Measurements from ENCODE around the gene PRR20A. TPM values are rescaled to one million over a fixed set of nuclear protein-coding genes. Genes with fewer than 3 reads are reported as not detected.
"Not testable (repeated sequence)": the region's sequence is repeated elsewhere in the genome, so short reads cannot be mapped to it uniquely, and the experiment has no call there.

The PRR20A gene
- total RNA-seq, 1 donor from 2014 or later = not detected

GRCh38 chr13:57138988-57139387, 1.7 kb upstream of the PRR20A start:
- Mint-ChIP-seq H3K27me3 (no peaks in the 10 kb centered on the region), H3K9me3 (ENCODE audit: low read depth) (peaks cover 3% of the 10 kb centered on the region), H3K27ac (no peak overlapping the region), H3K4me3 (ENCODE audit: low read depth) (no peak overlapping the region), H3K4me1 (ENCODE audit: low read depth) (peaks cover 3% of the 10 kb centered on the region), H3K36me3 (ENCODE audit: insufficient read depth) (no peaks in the 10 kb centered on the region)
- DNase-seq (ENCODE audit: low spot score, unreplicated experiment) = no peak
- no peak for TF ChIP-seq CTCF (IDR thresholded peaks at IDR 0.05; ENCODE audit: unreplicated experiment)

GRCh38 chr13:57139781-57140180, 937 bp upstream of the PRR20A start:
- H3K9me3 Mint-ChIP-seq (ENCODE audit: low read depth); H3K36me3 Mint-ChIP-seq (ENCODE audit: insufficient read depth); H3K27me3 Mint-ChIP-seq; H3K4me3 Mint-ChIP-seq (ENCODE audit: low read depth); DNase-seq (ENCODE audit: low spot score, unreplicated experiment); H3K27ac Mint-ChIP-seq; H3K4me1 Mint-ChIP-seq (ENCODE audit: low read depth): not testable (repeated sequence)

- not testable (repeated sequence) for H3K27ac Mint-ChIP-seq; H3K27me3 Mint-ChIP-seq; H3K4me3 Mint-ChIP-seq (ENCODE audit: low read depth); DNase-seq (ENCODE audit: low spot score, unreplicated experiment); H3K9me3 Mint-ChIP-seq (ENCODE audit: low read depth); H3K4me1 Mint-ChIP-seq (ENCODE audit: low read depth); H3K36me3 Mint-ChIP-seq (ENCODE audit: insufficient read depth)
These were observed 6.5 kb downstream of the PRR20A start, which contains the start of gene PRR20B for GRCh38 chr13:57147188-57147587. PRR20B (plus strand) TSS chr13:57147488; CDS start chr13:57147875, 387 bp downstream.

GRCh38 chr13:57148106-57148505, 7.4 kb downstream of the PRR20A start:
- not testable (repeated sequence) for H3K36me3 Mint-ChIP-seq (ENCODE audit: insufficient read depth); H3K4me3 Mint-ChIP-seq (ENCODE audit: low read depth); H3K4me1 Mint-ChIP-seq (ENCODE audit: low read depth); H3K9me3 Mint-ChIP-seq (ENCODE audit: low read depth); H3K27ac Mint-ChIP-seq; DNase-seq (ENCODE audit: low spot score, unreplicated experiment); H3K27me3 Mint-ChIP-seq

GRCh38 chr13:57153761-57154160, 13.0 kb downstream of the PRR20A start, which contains the start of gene PRR20C:
PRR20C (plus strand) TSS chr13:57154061; CDS start chr13:57154448, 387 bp downstream.
- H3K4me3 Mint-ChIP-seq (ENCODE audit: low read depth); H3K27ac Mint-ChIP-seq; DNase-seq (ENCODE audit: low spot score, unreplicated experiment); H3K36me3 Mint-ChIP-seq (ENCODE audit: insufficient read depth); H3K9me3 Mint-ChIP-seq (ENCODE audit: low read depth); H3K4me1 Mint-ChIP-seq (ENCODE audit: low read depth); H3K27me3 Mint-ChIP-seq: not testable (repeated sequence)

- H3K4me3 Mint-ChIP-seq (ENCODE audit: low read depth); H3K36me3 Mint-ChIP-seq (ENCODE audit: insufficient read depth); H3K4me1 Mint-ChIP-seq (ENCODE audit: low read depth); H3K27ac Mint-ChIP-seq; DNase-seq (ENCODE audit: low spot score, unreplicated experiment); H3K27me3 Mint-ChIP-seq; H3K9me3 Mint-ChIP-seq (ENCODE audit: low read depth): not testable (repeated sequence)
These were observed 19.6 kb downstream of the PRR20A start, which contains the start of gene PRR20D for GRCh38 chr13:57160332-57160731. PRR20D (plus strand) TSS chr13:57160632; CDS start chr13:57161019, 387 bp downstream.

GRCh38 chr13:57166897-57167296, 26.2 kb downstream of the PRR20A start, which contains the start of gene PRR20E:
PRR20E (plus strand) TSS chr13:57167197; CDS start chr13:57167584, 387 bp downstream.
- not testable (repeated sequence) for H3K4me1 Mint-ChIP-seq (ENCODE audit: low read depth); H3K9me3 Mint-ChIP-seq (ENCODE audit: low read depth); DNase-seq (ENCODE audit: low spot score, unreplicated experiment); H3K36me3 Mint-ChIP-seq (ENCODE audit: insufficient read depth); H3K27ac Mint-ChIP-seq; H3K4me3 Mint-ChIP-seq (ENCODE audit: low read depth); H3K27me3 Mint-ChIP-seq

- Mint-ChIP-seq H3K36me3 (ENCODE audit: insufficient read depth) (no peaks in the 10 kb centered on the region), H3K27ac (no peak overlapping the region), H3K27me3 (no peaks in the 10 kb centered on the region), H3K4me3 (ENCODE audit: low read depth) (no peak overlapping the region), H3K9me3 (ENCODE audit: low read depth) (no peaks in the 10 kb centered on the region), H3K4me1 (ENCODE audit: low read depth) (peaks cover 1% of the 10 kb centered on the region)
- no peak for TF ChIP-seq CTCF (IDR thresholded peaks at IDR 0.05; ENCODE audit: unreplicated experiment)
- no peak for DNase-seq (ENCODE audit: low spot score, unreplicated experiment)
These were observed 50.9 kb downstream of the PRR20A start for GRCh38 chr13:57191667-57192066.

Other genes starting within 250 kb of the PRR20A start
- gene PRR20B, start 6.6 kb downstream of the PRR20A start, total RNA-seq = not detected in 2 replicates
- gene PRR20C, start 13.1 kb downstream of the PRR20A start, total RNA-seq = not detected in 2 replicates
- gene PRR20D, start 19.7 kb downstream of the PRR20A start, total RNA-seq = not detected in 2 replicates
- not detected in 2 replicates for gene PRR20E, start 26.3 kb downstream of the PRR20A start, total RNA-seq